ENCODE results near the gene PRKCQ. TPM values are rescaled to one million over a fixed set of nuclear protein-coding genes. Genes with fewer than 3 reads are reported as not detected.

PRKCQ gene
- total and polyA plus RNA-seq, 2 of the 13 experiments (the other 11 are each of a cell fraction or from before 2014, with no cell fraction given), result 0.13 to 0.35 TPM

DNA sequence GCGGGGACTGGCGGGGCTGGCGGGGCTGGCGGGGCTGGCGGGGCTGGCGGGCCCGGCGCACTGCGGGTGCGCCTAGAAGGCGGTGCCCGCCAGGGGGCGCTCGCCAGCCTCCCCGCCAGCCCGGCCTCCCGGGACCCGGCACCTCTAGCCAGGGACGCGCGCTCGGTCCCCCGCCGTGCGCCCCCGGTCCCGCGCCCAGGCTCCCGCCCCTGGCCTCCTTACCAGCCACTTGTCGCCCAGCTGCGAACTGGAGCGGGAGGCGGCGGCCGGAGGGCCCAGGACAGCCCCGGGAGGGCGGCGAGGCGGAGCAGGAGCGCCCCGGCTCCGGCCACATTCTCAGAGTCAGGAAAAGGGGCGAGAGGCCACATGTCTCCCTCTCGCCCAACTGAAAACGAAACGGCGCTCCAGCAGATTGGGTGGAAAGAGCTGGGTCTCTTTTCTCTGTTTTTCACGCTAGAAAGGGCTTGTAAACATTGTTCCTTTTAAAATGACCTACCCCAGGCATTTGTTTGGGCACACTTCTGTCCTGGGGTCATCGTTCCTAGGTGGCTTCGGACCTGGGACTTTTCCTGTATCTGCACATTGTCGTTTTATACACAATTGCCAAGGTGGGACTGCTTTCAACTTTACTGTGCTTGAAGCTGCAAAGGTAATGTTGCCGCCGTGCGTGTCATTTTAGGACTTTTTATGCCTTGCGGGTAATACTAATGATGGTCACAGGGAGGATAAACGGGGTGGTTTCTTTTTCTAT is 378 bp upstream of the PRKCQ start (continued):
- TF ChIP-seq ZNF484 (CRISPR knock-in tag; IDR thresholded peaks at IDR 0.05; ENCODE audit: borderline replicate concordance, low read depth) (no peak), HES4 (CRISPR knock-in tag; IDR thresholded peaks at IDR 0.05; ENCODE audit: borderline replicate concordance) (no peak), ZNF850 (CRISPR knock-in tag; conservative IDR thresholded peaks at IDR 0.05) (no peak), ZNF737 (CRISPR knock-in tag; IDR thresholded peaks at IDR 0.05; ENCODE audit: borderline replicate concordance) (no peak), ZSCAN25 (CRISPR knock-in tag; IDR thresholded peaks at IDR 0.05) (peak; percentile 80), KDM5A (IDR thresholded peaks at IDR 0.05; ENCODE audit: borderline replicate concordance, low read length) (no peak), RBM22 (optimal IDR thresholded peaks at IDR 0.05; ENCODE audit: low read length) (no peak), SRSF9 (IDR thresholded peaks at IDR 0.05; ENCODE audit: borderline replicate concordance, insufficient read depth, low read depth, low read length, poor library complexity, severe bottlenecking) (no peak), RARA (CRISPR knock-in tag; IDR thresholded peaks at IDR 0.05) (no peak), HMG20B (CRISPR knock-in tag; conservative IDR thresholded peaks at IDR 0.05) (no peak), THAP11 (CRISPR knock-in tag; IDR thresholded peaks at IDR 0.05) (no peak; the same call in 1 of the 2 replicates), ZNF577 (CRISPR knock-in tag; IDR thresholded peaks at IDR 0.05; ENCODE audit: borderline replicate concordance, low read depth) (no peak), YY1 (IDR thresholded peaks at IDR 0.05; ENCODE audit: insufficient read depth, insufficient replicate concordance, low read depth, low read length) (no peak)
- TF ChIP-seq, protein P1, sequence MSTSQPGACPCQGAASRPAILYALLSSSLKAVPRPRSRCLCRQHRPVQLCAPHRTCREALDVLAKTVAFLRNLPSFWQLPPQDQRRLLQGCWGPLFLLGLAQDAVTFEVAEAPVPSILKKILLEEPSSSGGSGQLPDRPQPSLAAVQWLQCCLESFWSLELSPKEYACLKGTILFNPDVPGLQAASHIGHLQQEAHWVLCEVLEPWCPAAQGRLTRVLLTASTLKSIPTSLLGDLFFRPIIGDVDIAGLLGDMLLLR (CRISPR knock-in tag; IDR thresholded peaks at IDR 0.05), result no peak
- TF ChIP-seq, protein P2, sequence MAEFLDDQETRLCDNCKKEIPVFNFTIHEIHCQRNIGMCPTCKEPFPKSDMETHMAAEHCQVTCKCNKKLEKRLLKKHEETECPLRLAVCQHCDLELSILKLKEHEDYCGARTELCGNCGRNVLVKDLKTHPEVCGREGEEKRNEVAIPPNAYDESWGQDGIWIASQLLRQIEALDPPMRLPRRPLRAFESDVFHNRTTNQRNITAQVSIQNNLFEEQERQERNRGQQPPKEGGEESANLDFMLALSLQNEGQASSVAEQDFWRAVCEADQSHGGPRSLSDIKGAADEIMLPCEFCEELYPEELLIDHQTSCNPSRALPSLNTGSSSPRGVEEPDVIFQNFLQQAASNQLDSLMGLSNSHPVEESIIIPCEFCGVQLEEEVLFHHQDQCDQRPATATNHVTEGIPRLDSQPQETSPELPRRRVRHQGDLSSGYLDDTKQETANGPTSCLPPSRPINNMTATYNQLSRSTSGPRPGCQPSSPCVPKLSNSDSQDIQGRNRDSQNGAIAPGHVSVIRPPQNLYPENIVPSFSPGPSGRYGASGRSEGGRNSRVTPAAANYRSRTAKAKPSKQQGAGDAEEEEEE (CRISPR knock-in tag; IDR thresholded peaks at IDR 0.05; ENCODE audit: borderline replicate concordance), result no peak
- TF ChIP-seq, protein P3, sequence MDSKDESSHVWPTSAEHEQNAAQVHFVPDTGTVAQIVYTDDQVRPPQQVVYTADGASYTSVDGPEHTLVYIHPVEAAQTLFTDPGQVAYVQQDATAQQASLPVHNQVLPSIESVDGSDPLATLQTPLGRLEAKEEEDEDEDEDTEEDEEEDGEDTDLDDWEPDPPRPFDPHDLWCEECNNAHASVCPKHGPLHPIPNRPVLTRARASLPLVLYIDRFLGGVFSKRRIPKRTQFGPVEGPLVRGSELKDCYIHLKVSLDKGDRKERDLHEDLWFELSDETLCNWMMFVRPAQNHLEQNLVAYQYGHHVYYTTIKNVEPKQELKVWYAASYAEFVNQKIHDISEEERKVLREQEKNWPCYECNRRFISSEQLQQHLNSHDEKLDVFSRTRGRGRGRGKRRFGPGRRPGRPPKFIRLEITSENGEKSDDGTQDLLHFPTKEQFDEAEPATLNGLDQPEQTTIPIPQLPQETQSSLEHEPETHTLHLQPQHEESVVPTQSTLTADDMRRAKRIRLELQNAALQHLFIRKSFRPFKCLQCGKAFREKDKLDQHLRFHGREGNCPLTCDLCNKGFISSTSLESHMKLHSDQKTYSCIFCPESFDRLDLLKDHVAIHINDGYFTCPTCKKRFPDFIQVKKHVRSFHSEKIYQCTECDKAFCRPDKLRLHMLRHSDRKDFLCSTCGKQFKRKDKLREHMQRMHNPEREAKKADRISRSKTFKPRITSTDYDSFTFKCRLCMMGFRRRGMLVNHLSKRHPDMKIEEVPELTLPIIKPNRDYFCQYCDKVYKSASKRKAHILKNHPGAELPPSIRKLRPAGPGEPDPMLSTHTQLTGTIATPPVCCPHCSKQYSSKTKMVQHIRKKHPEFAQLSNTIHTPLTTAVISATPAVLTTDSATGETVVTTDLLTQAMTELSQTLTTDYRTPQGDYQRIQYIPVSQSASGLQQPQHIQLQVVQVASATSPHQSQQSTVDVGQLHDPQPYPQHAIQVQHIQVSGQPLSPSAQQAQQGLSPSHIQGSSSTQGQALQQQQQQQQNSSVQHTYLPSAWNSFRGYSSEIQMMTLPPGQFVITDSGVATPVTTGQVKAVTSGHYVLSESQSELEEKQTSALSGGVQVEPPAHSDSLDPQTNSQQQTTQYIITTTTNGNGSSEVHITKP (CRISPR knock-in tag; IDR thresholded peaks at IDR 0.05; ENCODE audit: low read depth), result no peak
- TF ChIP-seq, protein P4, sequence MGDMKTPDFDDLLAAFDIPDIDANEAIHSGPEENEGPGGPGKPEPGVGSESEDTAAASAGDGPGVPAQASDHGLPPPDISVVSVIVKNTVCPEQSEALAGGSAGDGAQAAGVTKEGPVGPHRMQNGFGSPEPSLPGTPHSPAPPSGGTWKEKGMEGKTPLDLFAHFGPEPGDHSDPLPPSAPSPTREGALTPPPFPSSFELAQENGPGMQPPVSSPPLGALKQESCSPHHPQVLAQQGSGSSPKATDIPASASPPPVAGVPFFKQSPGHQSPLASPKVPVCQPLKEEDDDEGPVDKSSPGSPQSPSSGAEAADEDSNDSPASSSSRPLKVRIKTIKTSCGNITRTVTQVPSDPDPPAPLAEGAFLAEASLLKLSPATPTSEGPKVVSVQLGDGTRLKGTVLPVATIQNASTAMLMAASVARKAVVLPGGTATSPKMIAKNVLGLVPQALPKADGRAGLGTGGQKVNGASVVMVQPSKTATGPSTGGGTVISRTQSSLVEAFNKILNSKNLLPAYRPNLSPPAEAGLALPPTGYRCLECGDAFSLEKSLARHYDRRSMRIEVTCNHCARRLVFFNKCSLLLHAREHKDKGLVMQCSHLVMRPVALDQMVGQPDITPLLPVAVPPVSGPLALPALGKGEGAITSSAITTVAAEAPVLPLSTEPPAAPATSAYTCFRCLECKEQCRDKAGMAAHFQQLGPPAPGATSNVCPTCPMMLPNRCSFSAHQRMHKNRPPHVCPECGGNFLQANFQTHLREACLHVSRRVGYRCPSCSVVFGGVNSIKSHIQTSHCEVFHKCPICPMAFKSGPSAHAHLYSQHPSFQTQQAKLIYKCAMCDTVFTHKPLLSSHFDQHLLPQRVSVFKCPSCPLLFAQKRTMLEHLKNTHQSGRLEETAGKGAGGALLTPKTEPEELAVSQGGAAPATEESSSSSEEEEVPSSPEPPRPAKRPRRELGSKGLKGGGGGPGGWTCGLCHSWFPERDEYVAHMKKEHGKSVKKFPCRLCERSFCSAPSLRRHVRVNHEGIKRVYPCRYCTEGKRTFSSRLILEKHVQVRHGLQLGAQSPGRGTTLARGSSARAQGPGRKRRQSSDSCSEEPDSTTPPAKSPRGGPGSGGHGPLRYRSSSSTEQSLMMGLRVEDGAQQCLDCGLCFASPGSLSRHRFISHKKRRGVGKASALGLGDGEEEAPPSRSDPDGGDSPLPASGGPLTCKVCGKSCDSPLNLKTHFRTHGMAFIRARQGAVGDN (CRISPR knock-in tag; IDR thresholded peaks at IDR 0.05), result peak; percentile 82

All from HepG2 (cell line).